ENCODE measurements around the gene NACAD. TPM values are rescaled to one million over a fixed set of nuclear protein-coding genes. Genes with fewer than 3 reads are reported as not detected.

NACAD gene
- total and polyA plus RNA-seq, 7 experiments from 2014 or later = 0.08 to 0.15 TPM; not detected in 5

DNA sequence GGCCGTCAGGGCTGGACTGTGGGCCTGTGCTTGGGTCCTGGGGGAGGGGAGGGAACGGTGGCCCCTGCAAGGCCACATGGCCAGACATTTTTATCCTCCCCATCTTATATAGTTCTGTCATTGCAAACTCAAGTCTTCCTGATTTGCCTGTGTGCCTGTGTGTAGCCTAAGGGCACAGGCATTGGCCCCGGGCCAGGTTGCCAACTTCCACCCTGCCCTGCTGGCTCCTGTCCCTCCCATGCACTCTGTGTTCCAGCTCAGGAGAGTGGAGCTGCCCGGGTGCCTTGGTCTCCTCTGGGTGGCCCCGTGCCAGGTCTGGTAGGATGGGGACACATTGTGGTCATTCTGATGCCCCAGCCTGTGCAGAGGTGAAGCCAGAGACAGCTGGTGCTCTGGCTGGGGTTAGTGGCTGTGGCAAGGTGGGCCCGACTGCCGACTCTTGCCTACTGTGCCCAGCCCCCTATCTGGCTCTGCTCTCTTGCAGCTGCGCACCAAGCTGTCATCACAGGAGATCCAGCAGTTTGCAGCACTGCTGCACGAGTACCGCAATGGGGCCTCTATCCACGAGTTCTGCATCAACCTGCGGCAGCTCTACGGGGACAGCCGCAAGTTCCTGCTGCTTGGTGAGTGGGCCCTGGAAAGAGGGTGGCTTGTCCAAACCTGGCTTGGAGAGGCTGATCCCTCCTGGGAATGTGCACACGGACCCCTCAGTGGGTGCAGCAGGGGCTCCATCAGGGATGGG is 14.8 kb downstream of the NACAD start:
- Histone ChIP-seq H3K27ac (ENCODE audit: low read depth, low read length) (no peak overlapping the region), H3K27me3 (ENCODE audit: control insufficient read depth in 2 of 2, insufficient read depth in 2 of 2, low read length in 2 of 2) (no peaks in the 10 kb centered on the region), H3K9me3 (ENCODE audit: control insufficient read depth in 2 of 3, low read length in 3 of 3) (no peaks in the 10 kb centered on the region), H3K36me3 (ENCODE audit: control insufficient read depth in 2 of 3, insufficient read depth in 3 of 3, low read length in 3 of 3) (peaks cover 30 to 84% (median 53%) of the 10 kb centered on the region in 3 experiments), H3K4me3 (ENCODE audit: low read length) (no peak overlapping the region), H3K4me1 (ENCODE audit: control insufficient read depth in 2 of 2, insufficient read depth in 2 of 2, low read length in 2 of 2) (no peaks in the 10 kb centered on the region)
- ATAC-seq (no peak), DNase-seq (no peak)
- H3K4me1 Mint-ChIP-seq = peaks cover 5 to 30% (median 11%) of the 10 kb centered on the region in 7 donors
- ChIA-PET CTCF (no interaction called here), POLR2A (interaction anchor here (0.6 to 1.4 kb wide), 4 partner anchors 15 to 219 kb away, joined by 3 to 4 read pairs (median 4); no protein-coding TSS in a partner anchor)
- H3K27ac Mint-ChIP-seq = peak overlapping the region in 5 of 9 donors; percentile 14 to 62 (median 47)
- intact Hi-C loops (cut with micrococcal nuclease) = no loop called here
- peaks cover 5 to 44% (median 11%) of the 10 kb centered on the region in 5 donors for H3K36me3 Mint-ChIP-seq
- H3K27me3 Mint-ChIP-seq = no peaks in the 10 kb centered on the region
- H3K9me3 Mint-ChIP-seq = peaks cover 0 to 2% (median 0%) of the 10 kb centered on the region in 11 donors
- no peak overlapping the region for H3K4me3 Mint-ChIP-seq

DNA sequence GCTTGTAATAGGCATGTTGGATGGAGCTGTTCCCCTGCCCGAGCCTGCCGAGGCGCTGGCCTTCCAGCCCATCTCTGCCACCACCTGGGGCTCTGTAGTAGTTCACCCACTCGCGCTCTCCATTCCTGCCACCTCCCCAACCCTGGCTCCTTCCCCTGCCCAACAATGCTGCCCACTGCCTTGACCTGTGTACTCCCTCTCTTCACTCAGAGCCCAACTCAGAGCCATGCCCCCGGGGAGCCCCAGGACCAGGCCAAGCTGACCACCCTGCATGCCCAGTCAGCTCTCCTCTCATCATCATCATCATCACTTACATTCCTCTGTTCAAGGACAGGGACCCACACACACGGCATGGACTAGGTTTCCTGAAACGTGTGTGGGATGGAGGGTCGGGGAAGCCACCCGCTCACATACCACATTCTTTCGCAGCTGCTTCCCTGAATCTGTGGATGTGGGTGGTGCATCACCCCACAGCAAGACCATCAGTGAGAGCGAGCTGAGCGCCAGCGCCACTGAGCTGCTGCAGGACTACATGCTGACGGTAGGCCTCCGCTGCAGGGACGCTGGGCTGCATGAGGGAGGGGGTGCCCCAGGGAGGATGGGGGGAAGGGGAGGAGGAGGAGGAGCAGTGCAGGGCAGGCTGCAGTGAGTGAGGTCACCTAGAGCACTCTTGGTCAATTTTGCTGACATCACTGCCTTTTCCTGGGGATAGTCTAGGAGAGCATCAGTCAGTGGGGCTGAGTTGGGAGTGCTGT is 15.6 kb downstream of the NACAD start:
- Mint-ChIP-seq H3K27ac (peak overlapping the region in 5 of 9 donors; percentile 32 to 69 (median 47)), H3K4me1 (peaks cover 5 to 29% (median 16%) of the 10 kb centered on the region in 7 donors), H3K36me3 (peaks cover 5 to 48% (median 11%) of the 10 kb centered on the region in 5 donors), H3K4me3 (no peak overlapping the region), H3K27me3 (no peaks in the 10 kb centered on the region), H3K9me3 (peaks cover 0 to 2% (median 0%) of the 10 kb centered on the region in 11 donors)
- H3K27me3 ChIP-seq (ENCODE audit: control insufficient read depth in 2 of 2, insufficient read depth in 2 of 2, low read length in 2 of 2) = no peaks in the 10 kb centered on the region
- CTCF ChIA-PET = interaction anchor here (2.4 kb wide), 1 partner anchor 100 kb away, joined by 6 read pairs; no protein-coding TSS in a partner anchor
- no peak for DNase-seq
- H3K36me3 ChIP-seq (ENCODE audit: control insufficient read depth in 2 of 3, insufficient read depth in 3 of 3, low read length in 3 of 3) = peaks cover 30 to 91% (median 57%) of the 10 kb centered on the region in 3 experiments
- no peak for ATAC-seq
- POLR2A ChIA-PET = interaction anchor here (1.3 to 1.4 kb wide), 2 partner anchors 37 to 39 kb away, joined by 4 read pairs; no protein-coding TSS in a partner anchor
- H3K9me3 ChIP-seq (ENCODE audit: control insufficient read depth in 2 of 3, low read length in 3 of 3) = no peaks in the 10 kb centered on the region
- no peak overlapping the region for H3K27ac ChIP-seq (ENCODE audit: low read depth, low read length)
- no peaks in the 10 kb centered on the region for H3K4me1 ChIP-seq (ENCODE audit: control insufficient read depth in 2 of 2, insufficient read depth in 2 of 2, low read length in 2 of 2)
- intact Hi-C loops (cut with micrococcal nuclease) = no loop called here
- no peak overlapping the region for H3K4me3 ChIP-seq (ENCODE audit: low read length)

DNA sequence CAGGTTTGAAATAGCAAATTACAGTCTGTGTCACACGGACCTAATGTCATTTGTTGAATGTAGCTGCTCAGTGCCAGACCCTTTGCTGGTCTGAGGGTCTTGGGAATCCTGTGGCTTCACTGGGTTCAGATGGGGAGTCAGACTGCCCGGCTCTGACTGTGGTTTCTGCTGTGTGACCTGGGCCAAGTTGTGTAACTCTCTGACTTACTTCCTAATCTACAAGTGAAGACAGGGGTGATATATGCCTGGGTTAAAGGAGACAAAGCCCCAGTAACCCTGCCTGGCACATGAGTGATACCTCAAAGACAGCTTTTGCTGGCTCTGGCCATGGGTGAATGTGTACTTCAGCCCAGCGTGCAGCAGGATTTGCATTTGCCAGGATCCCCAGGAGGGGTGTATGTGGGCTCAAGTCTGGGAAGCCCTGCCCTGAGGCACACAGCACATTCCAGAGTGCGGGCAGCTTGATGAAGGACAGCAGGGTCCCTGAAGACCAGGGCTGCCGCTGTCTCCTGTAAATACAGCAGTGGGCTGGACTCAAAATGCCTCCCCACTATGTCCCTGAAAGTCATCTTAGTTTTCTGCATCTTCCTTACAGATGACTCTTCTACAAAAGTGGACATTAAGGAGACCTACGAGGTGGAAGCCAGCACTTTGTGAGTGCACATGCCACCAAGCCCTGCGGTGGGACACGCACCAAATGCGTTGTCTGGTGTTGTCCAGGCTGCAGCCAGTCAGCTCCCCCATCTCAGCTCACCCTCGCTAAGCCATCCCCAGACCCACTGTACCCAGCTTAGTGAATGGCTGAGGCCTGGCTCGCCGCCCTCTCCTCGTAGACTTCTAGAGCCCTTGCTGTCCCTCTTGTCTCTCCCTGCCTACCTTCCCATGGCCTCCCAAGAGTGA is 16.4 kb downstream of the NACAD start:
- ChIA-PET CTCF (interaction anchor here (2.4 kb wide), 1 partner anchor 99 kb away, joined by 6 read pairs; no protein-coding TSS in a partner anchor), POLR2A (interaction anchor here (1.0 to 1.5 kb wide), 3 partner anchors 38 to 87 kb away, joined by 3 to 4 read pairs (median 3); no protein-coding TSS in a partner anchor)
- peak overlapping the region in 5 of 9 donors; percentile 32 to 69 (median 47) for H3K27ac Mint-ChIP-seq
- intact Hi-C loops (cut with micrococcal nuclease) = no loop called here
- no peaks in the 10 kb centered on the region for H3K4me1 ChIP-seq (ENCODE audit: control insufficient read depth in 2 of 2, insufficient read depth in 2 of 2, low read length in 2 of 2)
- no peaks in the 10 kb centered on the region for H3K9me3 ChIP-seq (ENCODE audit: control insufficient read depth in 2 of 3, low read length in 3 of 3)
- H3K27me3 ChIP-seq (ENCODE audit: control insufficient read depth in 2 of 2, insufficient read depth in 2 of 2, low read length in 2 of 2) = no peaks in the 10 kb centered on the region
- DNase-seq (no peak), ATAC-seq (peak; percentile 32)
- H3K27ac ChIP-seq (ENCODE audit: low read depth, low read length) = no peak overlapping the region
- no peaks in the 10 kb centered on the region for H3K27me3 Mint-ChIP-seq
- no peaks in the 10 kb centered on the region for H3K9me3 Mint-ChIP-seq
- H3K36me3 ChIP-seq (ENCODE audit: control insufficient read depth in 2 of 3, insufficient read depth in 3 of 3, low read length in 3 of 3) = peaks cover 37 to 99% (median 65%) of the 10 kb centered on the region in 3 experiments
- H3K36me3 Mint-ChIP-seq = peaks cover 5 to 54% (median 12%) of the 10 kb centered on the region in 5 donors
- H3K4me3 ChIP-seq (ENCODE audit: low read length) = no peak overlapping the region
- peaks cover 5 to 32% (median 16%) of the 10 kb centered on the region in 7 donors for H3K4me1 Mint-ChIP-seq
- no peak overlapping the region for H3K4me3 Mint-ChIP-seq

DNA sequence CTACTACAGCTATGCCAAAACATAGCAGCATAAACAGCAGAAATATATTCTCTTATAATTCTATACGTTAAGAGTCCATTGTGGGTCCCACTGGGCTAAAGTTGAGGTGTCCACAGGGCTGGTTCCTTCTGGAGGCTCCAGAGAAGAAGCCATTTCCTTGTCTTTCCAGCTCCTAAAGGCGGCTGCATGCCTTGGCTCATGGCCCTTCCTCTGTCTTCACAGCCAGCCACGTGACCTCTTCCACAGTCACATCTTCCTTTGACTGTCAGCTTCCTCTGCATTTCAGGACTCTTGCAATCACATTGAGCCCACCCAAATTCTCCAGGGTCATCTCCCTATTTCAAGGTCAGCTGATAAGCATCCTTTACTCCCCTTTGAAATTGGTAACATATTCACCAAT is 17.2 kb downstream of the NACAD start:
- H3K27me3 ChIP-seq (ENCODE audit: control insufficient read depth in 2 of 2, insufficient read depth in 2 of 2, low read length in 2 of 2) = no peaks in the 10 kb centered on the region
- peaks cover 5 to 54% (median 12%) of the 10 kb centered on the region in 5 donors for H3K36me3 Mint-ChIP-seq
- no peak for ATAC-seq
- H3K9me3 ChIP-seq (ENCODE audit: control insufficient read depth in 2 of 3, low read length in 3 of 3) = no peaks in the 10 kb centered on the region
- H3K4me1 Mint-ChIP-seq = peaks cover 5 to 33% (median 16%) of the 10 kb centered on the region in 7 donors
- intact Hi-C loops (cut with micrococcal nuclease) = no loop called here
- H3K4me1 ChIP-seq (ENCODE audit: control insufficient read depth in 2 of 2, insufficient read depth in 2 of 2, low read length in 2 of 2) = no peaks in the 10 kb centered on the region
- no peaks in the 10 kb centered on the region for H3K9me3 Mint-ChIP-seq
- CTCF ChIA-PET = interaction anchor here (1.5 to 2.4 kb wide), 2 partner anchors 97 to 99 kb away, joined by 5 to 6 read pairs; no protein-coding TSS in a partner anchor
- no peak for DNase-seq
- no peak overlapping the region for H3K4me3 Mint-ChIP-seq
- H3K27me3 Mint-ChIP-seq = no peaks in the 10 kb centered on the region
- peaks cover 38 to 94% (median 66%) of the 10 kb centered on the region in 3 experiments for H3K36me3 ChIP-seq (ENCODE audit: control insufficient read depth in 2 of 3, insufficient read depth in 3 of 3, low read length in 3 of 3)
- POLR2A ChIA-PET = interaction anchor here (1.0 to 1.5 kb wide), 5 partner anchors 36 to 86 kb away, joined by 3 to 5 read pairs (median 3); partner anchors contain the start of gene TBRG4
- no peak overlapping the region for H3K27ac ChIP-seq (ENCODE audit: low read depth, low read length)
- peak overlapping the region in 2 of 9 donors; percentile 50 to 59 for H3K27ac Mint-ChIP-seq
- H3K4me3 ChIP-seq (ENCODE audit: low read length) = no peak overlapping the region

DNA sequence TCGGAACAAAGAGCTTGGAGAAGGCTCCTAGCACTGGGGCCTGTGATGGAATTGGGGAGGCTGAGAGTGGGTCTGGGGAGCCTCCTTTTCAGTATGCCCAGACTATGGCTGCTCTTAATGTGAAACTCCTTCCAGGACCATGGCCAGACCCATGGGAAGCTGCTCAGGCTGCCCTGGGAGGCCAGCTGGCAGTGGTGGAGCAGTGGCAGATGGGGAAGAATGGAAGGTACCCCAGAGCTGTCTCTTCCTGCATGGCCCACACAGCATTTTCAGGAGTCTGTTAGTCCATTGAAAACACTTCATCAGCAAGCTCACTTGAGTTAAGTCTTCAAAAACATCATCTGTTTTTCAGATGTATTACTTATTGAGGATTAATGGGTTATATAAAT is 18.5 kb downstream of the NACAD start:
- no peaks in the 10 kb centered on the region for H3K4me1 ChIP-seq (ENCODE audit: control insufficient read depth in 2 of 2, insufficient read depth in 2 of 2, low read length in 2 of 2)
- Mint-ChIP-seq H3K27me3 (no peaks in the 10 kb centered on the region), H3K36me3 (peaks cover 13 to 58% (median 22%) of the 10 kb centered on the region in 5 donors), H3K4me1 (peaks cover 15 to 39% (median 18%) of the 10 kb centered on the region in 7 donors), H3K4me3 (no peak overlapping the region), H3K9me3 (no peaks in the 10 kb centered on the region), H3K27ac (peak overlapping the region in 1 of 9 donors; percentile 41)
- DNase-seq (peak in 1 of 9 donors; percentile 6), ATAC-seq (no peak)
- CTCF ChIA-PET = interaction anchor here (1.0 to 1.5 kb wide), 2 partner anchors 65 to 96 kb away, joined by 5 read pairs; no protein-coding TSS in a partner anchor
- no peaks in the 10 kb centered on the region for H3K27me3 ChIP-seq (ENCODE audit: control insufficient read depth in 2 of 2, insufficient read depth in 2 of 2, low read length in 2 of 2)
- H3K4me3 ChIP-seq (ENCODE audit: low read length) = no peak overlapping the region
- H3K27ac ChIP-seq (ENCODE audit: low read depth, low read length) = no peak overlapping the region
- intact Hi-C loops (cut with micrococcal nuclease) = no loop called here
- POLR2A ChIA-PET = interaction anchor here (1.0 to 1.5 kb wide), 4 partner anchors 34 to 97 kb away, joined by 3 to 5 read pairs (median 3); partner anchors contain the start of gene TBRG4
- no peaks in the 10 kb centered on the region for H3K9me3 ChIP-seq (ENCODE audit: control insufficient read depth in 2 of 3, low read length in 3 of 3)
- peaks cover 34 to 92% (median 57%) of the 10 kb centered on the region in 3 experiments for H3K36me3 ChIP-seq (ENCODE audit: control insufficient read depth in 2 of 3, insufficient read depth in 3 of 3, low read length in 3 of 3)
